Stimulated activated CD8-positive, alpha-beta memory T cell treated with anti-CD3 and anti-CD28 coated beads, Interleukin-7, amount 100 ng/mL, for 4 hours (primary cell): ENCODE measurements around the gene TTLL11.
"Not testable (repeated sequence)": the region's sequence is repeated elsewhere in the genome, so short reads cannot be mapped to it uniquely, and the experiment has no call there.

Source experiments
- DNase-seq, 2 donors: peaks; one replicate each; pipeline ENCODE4 v3.0.0-alpha.2; 2020; ENCODE audit warnings: low read depth in 2 of 2

TTLL11 gene

DNA sequence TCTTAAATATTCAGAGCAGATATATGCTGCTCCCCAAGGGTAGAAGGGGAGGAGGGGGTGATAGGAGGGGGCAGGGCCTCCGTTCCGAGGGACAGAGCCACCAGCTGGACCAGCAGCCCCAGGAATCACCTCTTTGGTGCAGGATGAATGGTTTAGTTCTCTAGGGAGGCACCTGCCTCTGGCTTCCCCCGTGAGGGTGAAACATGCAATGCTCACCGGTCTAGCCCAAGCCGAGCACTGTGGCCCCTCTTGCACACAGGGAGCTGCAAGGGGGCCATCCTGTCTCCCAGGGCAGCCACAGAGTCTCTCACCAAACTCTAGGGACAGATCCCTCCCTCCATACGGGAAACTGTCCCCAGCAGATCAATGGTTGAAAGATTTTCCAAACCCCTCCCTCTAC is 278.0 kb downstream of the TTLL11 start:
- DNase-seq = no peak

DNA sequence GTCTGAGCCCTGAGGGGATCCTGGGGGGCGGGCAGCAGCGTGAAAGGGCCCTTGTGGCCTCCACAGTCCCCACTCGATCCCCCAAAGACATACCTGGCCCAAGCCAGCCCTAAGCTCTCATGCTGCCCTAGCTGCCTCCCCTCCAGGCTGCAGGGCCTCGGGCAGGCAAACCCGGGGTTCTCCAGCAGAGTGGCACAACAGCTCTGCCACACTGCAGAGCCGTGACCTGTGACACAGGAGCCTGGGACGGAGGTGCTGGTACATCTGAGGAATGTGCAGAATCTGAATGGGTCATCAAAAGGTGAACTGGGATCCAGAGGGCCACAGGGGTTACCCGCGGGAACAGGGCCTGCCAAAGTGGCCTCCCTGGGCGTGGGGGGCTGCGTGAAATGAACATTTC is 278.5 kb downstream of the TTLL11 start:
- DNase-seq = no peak

DNA sequence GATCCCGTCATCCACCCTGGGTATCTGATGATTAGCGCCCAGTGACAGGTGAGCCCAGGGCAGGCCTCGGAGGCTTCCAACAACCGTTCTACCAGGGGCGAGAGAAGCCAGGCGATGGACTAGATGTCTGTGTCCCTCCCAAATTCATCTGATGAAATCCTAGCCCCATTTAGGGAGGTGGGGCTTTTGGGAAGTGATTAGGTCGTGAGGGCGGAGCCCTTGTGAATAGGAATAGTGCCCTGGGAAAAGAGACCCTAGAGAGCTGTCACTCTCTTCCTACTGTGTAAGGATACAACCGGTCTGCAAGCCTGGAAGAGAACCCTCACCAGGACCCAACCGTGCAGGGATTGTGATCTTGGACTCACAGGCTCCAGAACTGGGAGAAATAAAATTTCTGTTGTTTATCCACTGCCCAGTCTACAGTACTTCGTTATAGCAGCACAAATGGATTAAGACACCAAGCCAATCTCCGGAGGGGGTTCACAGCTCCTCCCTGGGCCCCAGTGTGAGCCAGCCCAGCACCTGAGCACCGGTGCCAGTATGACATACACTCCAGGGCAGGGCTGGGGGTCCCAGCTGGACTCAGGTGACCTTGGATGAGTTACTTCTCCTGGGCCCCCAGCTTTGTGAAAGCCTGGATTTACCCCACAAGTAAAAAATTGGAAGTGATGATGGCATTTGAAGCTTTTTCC is 279.4 kb downstream of the TTLL11 start:
- DNase-seq = no peak

DNA sequence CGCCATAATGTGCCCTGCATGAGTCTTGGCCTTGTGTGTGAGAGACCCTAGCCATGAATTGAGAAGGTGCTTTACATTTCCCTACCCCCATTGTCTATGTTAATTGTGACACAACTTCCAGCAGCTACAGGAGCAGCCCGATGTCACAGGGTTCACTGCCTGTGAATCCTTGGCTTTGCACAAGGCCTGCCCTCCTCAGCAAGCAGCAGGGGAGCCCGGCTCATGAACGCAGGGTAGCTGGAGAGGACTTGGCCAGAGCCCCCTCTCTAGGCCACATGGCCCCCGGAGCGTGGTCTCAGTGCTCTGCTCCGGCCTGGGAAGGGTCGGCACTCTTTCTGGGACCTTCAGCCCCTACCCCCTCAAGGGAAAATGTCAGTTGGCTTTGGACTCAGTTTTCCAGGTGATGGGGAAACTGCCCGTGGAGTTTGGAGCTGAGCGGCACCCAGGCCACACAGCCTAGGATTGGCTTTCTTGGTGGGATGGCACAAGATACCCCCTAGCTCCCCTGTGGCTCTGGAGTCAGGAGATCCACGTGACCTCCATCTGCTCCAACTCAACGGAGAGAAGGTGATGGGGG is 280.9 kb downstream of the TTLL11 start:
- DNase-seq = no peak

DNA sequence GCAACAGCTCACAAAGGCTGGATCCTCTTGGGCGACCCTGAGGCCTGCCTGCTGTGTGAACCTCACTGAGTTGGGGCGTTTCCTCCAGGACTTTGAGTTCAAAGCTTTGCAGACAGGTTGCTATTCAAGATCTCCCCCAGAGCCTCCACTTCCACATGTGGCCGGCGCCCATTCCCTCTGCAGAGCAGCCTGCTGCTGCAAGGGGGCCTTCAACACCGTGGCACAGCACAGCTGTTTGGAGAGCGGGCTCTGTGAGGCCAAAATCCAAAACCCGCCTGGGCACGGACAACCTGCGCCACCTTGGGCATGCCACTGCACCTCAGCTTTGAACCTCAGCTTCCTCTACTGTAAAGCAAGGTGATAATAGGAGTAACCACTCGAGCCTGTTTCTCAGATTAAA is 281.4 kb downstream of the TTLL11 start:
- DNase-seq = no peak

DNA sequence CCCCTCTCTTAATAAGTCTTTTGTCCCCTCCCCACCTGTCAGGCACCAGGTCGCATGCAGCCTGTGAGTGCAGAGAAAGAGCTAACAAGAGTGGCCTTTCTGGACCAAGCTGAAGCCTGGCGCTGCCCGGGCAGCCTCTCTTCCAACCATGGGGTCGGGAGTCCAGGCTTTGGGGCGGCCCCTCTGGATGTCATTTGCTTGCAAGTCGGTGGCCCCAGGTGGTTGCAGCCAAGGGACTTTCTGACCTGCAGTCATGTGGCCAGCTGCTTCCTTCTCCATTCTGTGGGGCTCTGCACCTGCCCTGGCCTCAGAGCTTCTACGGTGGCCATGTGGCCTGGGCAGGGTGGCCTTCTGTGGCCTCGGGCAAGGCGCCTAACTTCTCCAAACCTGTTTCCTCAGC is 282.0 kb downstream of the TTLL11 start:
- no peak for DNase-seq

DNA sequence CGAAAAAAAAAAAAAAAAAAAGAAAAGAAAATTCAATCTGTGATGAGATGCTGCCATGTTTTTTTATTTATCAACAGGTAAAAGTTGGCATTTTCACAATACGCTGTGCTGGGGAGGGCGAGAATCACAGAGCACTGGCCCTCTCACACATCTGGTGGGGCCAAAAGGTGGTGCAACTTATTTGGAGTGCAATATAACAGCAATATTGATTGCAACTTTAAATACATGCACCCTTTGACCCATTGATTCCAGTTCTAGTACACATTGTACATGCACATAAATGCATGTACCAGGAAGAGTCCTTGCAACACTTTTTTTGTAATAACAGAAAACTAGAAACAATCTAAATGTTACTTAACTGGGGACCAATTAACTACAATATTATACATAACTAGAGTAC is 282.6 kb downstream of the TTLL11 start:
- DNase-seq = no peak

DNA sequence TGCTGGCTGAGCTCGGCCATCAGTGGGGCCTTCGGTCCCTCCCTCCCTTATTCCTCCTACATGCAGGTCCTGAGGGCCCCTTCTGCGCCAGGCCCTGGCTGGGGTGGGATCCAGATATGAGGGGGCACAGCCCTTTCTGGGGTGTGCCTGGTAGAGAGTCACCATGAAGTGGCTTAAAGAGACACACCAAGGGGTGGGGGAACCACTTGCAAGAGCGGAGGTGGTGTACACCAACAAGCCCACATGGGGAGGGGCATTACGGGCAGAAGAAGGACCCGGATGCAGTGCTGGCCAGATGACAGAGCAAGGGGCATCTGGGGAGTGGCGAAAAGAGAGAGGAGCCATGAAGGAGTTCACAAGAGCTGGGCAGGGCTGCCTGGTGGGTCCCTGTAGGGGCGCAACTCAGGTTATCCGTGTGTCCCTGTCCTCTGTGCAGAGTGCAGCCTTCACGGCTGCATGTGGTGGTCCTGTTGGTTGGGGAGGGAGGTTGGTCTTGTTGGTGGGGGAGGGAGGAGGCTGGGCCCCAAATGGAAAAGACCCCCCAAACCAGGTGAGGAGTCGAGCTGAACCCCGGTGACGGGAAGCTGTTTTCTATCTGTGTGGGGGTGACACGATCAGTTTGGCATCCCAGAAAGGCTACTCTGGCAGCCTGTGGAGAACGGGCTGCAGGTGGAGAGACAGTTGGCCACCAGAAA is 283.6 kb downstream of the TTLL11 start:
- DNase-seq = no peak

DNA sequence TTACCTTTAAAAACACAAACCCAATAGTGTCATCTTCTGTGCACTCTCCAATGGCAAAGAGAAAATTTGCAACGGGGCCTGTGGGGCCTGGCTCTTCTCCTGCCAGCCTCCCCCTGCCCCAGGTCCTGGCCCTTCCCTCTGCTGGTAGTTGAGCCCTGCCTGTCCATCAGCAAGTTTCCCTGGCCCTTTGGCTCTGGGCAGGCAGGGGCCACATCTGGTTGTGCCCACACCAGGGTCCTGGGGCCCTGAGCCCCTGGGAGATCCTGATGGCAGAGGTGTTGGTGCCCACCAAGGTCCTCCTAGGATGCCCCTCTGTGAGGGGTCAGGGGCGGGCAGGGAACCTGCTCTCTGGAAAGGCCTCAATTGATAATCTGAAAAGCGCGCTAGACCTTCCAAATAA is 284.3 kb downstream of the TTLL11 start:
- no peak for DNase-seq

DNA sequence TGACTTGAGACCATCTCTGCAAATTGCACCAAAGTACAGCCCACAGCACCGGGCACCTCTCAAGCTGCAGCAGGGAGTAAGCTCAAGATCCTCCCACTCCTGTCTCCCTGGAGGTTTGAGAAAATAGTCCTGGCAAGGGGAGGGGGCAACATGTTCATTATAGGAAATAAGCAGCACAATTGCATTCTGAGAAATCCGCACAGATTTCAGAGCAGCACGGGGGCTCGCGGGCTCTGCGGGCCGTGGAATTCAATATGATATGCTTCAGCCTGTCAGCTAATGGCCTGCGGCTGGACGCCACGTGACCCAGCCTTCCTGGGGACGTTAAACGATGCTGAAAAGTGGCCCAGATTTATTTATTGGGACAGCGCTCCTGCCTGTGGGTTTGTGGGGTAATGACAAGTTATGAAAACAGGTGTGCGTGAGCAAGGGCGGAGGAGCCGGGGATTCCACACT is 285.3 kb downstream of the TTLL11 start:
- no peak for DNase-seq

DNA sequence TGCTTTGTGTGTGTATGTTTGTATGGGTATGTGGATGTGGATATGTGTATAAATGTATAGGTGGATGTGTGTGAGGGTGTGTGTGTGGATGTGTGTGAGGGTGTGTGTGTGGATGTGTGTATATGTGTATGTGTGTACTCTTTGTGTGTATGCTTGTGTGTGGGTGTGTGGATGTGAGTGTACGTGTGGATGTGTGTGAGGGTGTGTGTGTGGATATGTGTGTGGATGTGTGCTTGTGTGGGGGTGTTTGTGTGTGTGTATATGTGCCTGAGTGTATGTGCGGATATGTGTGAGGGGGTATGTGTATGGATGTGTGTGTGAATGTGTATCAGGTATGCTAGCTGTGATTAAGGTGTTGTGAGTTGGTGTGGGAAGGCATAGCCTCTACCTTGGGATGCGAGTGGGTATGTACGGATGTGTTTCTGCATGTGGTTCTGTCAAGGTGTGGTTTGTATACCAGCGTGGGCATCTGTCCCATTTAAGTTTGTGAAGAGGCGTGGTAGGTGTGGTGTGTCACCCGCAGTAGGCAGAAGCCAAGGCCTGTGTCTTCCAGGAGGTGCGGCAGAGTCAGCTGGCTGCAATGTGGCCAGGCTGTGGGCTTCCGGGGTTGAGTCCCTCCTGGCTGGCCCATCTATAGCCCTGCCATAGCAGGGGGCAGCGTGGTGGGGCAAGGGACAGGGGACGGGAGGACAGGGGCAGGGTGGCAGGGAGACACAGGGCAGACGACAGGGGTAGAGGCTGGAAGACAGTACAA is 285.9 kb downstream of the TTLL11 start:
- DNase-seq = no peak

DNA sequence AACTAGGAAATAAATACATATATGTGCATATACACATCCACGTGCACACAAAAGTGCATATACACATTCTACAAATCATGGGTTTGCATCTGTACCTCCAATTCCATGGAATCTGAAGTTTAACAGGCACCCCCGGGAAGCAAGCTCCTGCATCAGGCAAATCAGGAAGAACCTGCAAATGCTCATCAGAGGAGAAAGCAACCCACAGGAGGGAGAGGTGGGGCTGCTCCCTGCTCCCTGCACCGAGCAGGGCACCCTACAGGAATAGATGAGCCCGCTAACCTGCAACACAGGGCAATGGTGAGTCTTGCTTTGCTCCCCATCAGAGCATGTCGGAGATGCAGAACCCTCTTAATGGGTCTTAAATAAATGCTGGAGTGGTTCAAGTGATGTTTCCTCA is 290.4 kb downstream of the TTLL11 start:
- no peak for DNase-seq

DNA sequence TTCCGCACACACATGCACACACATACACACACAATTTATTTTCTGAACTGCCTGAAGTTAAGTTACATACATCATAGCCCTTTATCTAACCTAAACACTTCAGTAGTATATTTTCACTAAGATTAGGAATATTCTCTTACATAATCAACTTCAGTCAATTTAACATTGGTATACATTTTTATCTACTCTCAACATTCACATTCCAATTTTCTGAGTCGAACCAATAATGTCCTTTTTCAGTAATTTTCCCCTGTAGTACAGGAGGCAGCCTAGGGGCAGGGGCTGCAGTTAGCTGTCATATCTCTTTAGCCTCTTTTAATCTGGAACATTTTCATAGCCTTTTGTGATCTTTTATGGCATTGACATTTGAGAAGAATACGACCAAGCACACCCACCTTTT is 291.5 kb downstream of the TTLL11 start:
- DNase-seq = no peak

DNA sequence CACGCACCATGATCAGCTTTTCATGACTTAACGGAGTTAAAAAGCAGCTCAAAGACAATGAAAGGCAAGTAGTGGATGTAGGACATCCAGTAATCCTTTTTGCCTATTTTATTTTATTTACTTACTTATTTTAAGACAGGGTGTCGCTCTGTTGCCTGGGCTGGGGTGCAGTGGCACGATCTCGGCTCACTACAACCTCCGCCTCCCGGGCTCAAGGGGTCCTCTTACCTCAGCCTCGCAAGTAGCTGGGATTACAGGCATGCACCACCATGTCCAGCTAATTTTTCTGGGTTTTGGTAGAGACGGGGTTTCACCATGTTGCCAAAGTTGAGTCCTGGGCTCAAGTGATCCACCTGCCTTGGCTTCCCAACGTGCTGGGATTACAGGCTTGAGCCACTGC is 292.7 kb downstream of the TTLL11 start:
- no peak for DNase-seq

DNA sequence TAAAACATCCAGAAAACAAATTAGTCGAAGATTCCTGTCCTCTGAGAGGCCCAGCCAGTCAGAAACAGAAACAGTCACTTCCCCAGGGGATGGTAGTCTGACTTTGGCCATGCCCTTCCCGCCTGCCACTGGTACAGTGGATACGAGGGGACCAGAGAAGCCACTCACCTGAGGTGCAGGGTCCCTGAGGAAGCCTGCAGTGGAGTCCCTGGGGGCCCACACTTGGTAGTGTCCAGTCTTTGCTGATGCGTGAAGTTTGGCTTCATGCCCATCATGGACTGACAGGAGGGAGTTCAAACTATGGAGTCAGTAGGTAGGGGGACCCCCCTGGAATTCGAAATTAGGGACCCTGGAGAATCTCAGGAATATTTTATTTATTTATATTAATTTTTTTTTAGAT is 294.2 kb downstream of the TTLL11 start:
- no peak for DNase-seq

DNA sequence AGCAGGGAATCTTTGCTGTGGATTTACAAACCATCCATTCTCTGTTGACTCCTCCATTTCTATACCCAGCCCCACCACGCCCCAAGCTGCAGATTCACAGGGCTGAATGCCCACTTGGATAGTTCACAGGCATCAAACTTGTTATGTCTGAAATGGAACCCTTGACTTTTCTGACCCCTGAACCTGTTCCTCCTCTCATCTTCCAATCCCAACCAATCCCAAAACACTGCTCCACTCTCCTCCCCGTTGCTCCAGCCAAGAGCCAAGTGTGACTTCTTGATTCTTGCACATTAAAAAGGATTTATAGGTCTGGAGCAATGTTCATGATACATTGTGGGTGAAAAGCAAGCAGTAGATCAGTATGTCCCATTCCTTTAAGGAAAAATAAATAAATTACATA is 296.0 kb downstream of the TTLL11 start:
- no peak for DNase-seq

DNA sequence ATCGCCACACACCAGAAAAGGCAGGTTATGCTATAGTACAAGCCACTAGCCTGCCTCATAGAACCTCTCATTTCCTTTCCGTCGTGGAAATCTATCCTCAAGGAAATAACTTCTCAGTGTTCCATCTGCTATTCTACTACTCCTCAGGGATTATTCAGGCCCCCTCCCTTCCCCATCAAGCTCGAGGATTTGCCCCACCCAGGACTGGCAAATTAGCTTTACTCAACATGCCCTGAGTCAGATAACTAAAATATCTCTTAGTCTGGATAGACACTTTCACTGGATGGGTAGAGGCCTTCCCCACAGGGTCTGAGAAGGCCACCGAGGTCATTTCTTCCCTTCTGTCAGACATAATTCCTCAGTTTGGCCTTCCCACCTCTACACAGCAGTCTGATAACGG is 298.8 kb downstream of the TTLL11 start:
- DNase-seq = not testable (repeated sequence)

DNA sequence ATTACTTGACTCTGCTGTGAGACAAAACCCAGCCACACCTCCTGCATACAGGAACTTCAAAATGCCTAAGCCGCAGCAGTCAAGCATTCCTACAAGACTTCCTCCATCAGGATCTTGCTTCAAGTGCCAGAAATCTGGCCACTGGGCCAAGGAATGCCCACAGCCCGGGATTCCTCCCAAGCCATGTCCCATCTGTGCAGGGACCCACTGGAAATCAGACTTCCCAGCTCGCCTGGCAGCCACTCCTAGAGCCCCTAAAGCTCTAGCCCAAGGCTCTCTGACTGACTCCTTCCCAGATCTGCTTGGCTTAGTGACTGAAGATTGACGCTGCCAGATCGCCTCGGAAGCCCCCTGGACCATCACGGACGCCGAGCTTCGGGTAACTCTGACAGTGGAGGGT is 300.6 kb downstream of the TTLL11 start:
- not testable (repeated sequence) for DNase-seq

DNA sequence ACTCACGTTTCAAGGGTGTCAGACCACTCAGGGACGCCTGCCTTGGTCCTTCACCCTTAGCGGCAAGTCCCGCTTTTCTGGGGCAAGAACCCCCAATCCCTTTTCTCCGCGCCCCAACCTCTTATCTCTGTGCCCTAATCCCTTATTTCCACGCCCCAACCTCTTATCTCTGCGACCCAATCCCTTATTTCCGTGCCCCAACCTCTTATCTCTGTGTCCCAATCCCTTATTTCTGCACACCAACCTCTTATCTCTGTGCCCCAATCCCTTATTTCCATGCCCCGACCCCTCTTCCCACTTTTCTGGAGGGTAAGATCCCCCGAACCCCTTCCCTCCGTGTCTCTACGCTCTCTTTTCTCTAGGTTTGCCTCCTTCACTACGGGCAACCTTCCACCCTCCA is 302.3 kb downstream of the TTLL11 start:
- no peak for DNase-seq

DNA sequence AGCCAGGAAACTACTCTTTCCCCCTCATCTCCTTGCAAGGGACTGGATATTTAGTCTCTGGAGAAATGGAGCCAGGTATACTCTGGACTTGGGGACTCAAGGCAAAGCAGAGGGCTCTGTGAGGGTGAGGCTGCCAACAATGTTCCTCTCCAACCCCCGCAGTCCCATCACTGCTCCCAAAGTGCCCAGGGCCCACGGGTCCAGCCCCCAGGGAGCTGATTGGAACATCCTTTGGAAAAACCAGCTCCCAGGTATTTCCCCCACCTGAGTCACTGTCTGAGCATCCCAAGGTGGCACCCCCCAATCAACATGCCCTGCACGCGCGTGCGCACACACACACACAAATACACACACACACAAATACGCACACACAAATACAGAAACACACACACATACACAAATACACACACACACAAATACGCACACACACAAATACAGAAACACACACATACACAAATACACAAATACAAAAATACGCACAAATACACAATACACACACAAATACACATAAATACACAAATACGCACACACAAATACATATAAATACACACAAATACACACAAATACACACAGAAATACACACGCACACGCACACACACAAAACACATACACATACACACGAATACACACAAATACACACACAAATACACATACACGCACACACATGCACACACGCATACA is 304.3 kb downstream of the TTLL11 start:
- no peak for DNase-seq

DNA sequence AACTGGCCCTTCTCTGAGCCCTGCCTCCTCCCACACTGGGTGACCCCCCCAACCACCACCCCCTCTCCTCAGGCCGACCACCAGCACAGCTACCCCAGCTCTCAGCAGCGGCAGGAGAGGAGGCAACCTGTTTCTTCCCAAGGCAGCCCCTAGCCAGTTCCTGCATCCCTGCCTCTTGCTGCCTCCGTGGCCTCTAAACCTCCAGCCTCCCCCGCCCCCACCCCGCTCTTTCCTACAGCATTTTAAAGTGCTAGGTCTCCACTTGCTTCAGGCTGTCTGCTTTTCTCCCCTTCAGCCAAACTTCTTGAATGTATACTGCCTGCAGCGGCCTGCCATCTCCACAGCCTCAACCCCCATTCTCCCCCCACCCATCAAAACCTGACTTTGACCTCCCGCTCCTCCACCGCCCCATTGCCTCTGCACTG is 306.1 kb downstream of the TTLL11 start:
- DNase-seq = no peak

DNA sequence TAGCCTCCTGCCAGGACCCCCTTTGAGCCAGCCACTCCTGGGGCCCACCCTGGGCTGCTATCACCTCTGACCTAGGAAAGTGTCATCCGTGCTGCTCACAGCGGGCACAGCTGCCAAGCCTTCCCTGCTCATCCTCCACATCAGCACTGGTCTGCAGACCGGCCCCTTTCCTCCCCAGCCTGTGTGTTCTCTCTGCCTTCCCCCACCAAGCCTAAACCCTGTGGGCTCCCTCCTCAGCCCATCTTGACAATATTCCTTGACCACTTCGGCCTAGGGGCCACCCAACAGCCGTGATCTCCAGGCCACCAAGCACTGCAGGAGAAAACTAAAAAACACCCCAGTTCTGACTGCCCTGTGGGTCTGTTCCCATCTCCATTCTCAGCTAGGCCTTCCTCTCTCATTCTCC is 306.6 kb downstream of the TTLL11 start:
- no peak for DNase-seq
